HepG2 (cell line): Measurements from ENCODE around the gene SUPT4H1. TPM values are rescaled to one million over a fixed set of nuclear protein-coding genes. Genes with fewer than 3 reads are reported as not detected.
A peak's percentile ranks its signal among the peaks of the same experiment; 100 is the strongest.

ENCODE experiments used
- AGO2 ChIP-seq: fragments of 200-400 bp; formaldehyde crosslinking; optimal IDR thresholded peaks from 2 replicates; pipeline ENCODE3; 2017; ENCODE audit warnings: mild to moderate bottlenecking, low read depth, low read length, moderate library complexity
- ATF4 ChIP-seq, 2 experiments: fragments of 450-650 bp in 1 of 2; sonication (generic) in 1 of 2; formaldehyde crosslinking; IDR thresholded peaks; 2 replicates each; pipeline versions ENCODE4 v1.5.0 to v1.8.0; 2020 to 2022; ENCODE audit warnings: mild to moderate bottlenecking in 1 of 2, missing genetic modification reagents in 1 of 2
- BCL3 ChIP-seq: sonication (generic); formaldehyde crosslinking; IDR thresholded peaks from 2 replicates; pipeline ENCODE4 v1.5.1; 2020; ENCODE audit warnings: mild to moderate bottlenecking, missing genetic modification reagents, moderate library complexity
- HNF1B ChIP-seq: sonication (generic); formaldehyde crosslinking; IDR thresholded peaks from 2 replicates; pipeline ENCODE4 v1.5.1; 2020; ENCODE audit warnings: mild to moderate bottlenecking, moderate library complexity, missing genetic modification reagents
- HOXA3 ChIP-seq: sonication (generic); formaldehyde crosslinking; IDR thresholded peaks from 2 replicates; pipeline ENCODE4 v1.5.0; 2020; ENCODE audit warnings: missing genetic modification reagents
- MXI1 ChIP-seq: IDR thresholded peaks from 3 replicates; pipeline ENCODE4 v1.6.1; 2012; ENCODE audit warnings: low read depth, low read length, inconsistent platforms, borderline replicate concordance
- NONO ChIP-seq, 2 experiments: fragments of 450-650 bp in 1 of 2; sonication (generic) in 1 of 2; formaldehyde crosslinking in 1 of 2; IDR thresholded peaks in 1 of 2; conservative IDR thresholded peaks in 1 of 2; 2 replicates each; pipeline versions ENCODE4 v1.6.1 to v1.8.0; 2017 to 2022; ENCODE audit warnings: mild to moderate bottlenecking in 1 of 2, missing genetic modification reagents in 1 of 2, moderate library complexity in 1 of 2
- POLR2G ChIP-seq: fragments of 200-400 bp; formaldehyde crosslinking; IDR thresholded peaks from 2 replicates; pipeline ENCODE4 v1.6.1; 2018; ENCODE audit warnings: mild to moderate bottlenecking, low read depth, low read length, moderate library complexity
- SIN3A ChIP-seq: IDR thresholded peaks from 2 replicates; pipeline ENCODE4 v1.6.1; 2011; ENCODE audit warnings: low read depth, mild to moderate bottlenecking, control low read depth, low read length, borderline replicate concordance
- SMARCE1 ChIP-seq: fragments of 450-650 bp; IDR thresholded peaks from 2 replicates; pipeline ENCODE4 v1.6.1; 2017; ENCODE audit warnings: borderline replicate concordance
- ZBTB8A ChIP-seq: sonication (generic); formaldehyde crosslinking; IDR thresholded peaks from 2 replicates; pipeline ENCODE4 v1.4.0; 2020; ENCODE audit warnings: mild to moderate bottlenecking, low read depth, missing genetic modification reagents, borderline replicate concordance
- ZNF30 ChIP-seq: sonication (generic); formaldehyde crosslinking; IDR thresholded peaks from 2 replicates; pipeline ENCODE4 v1.5.0; 2020; ENCODE audit warnings: mild to moderate bottlenecking, missing genetic modification reagents
- ZNF800 ChIP-seq: sonication (generic); formaldehyde crosslinking; IDR thresholded peaks from 2 replicates; pipeline ENCODE4 v1.4.0; 2020; ENCODE audit warnings: missing genetic modification reagents
- polyA plus RNA-seq, 8 experiments: library from polyadenylated mRNA; depleted of rRNA in 3 of 8; stranded (reverse) in 7 of 8; unstranded in 1 of 8; fragments of >200 nt; fragmentation: Illumina TruSeq in 4 of 8; extraction: Trizol in 4 of 8; gene quantifications; 2 replicates each; pipeline versions ENCODE4 v1.2.1 to v1.2.3, GENCODE V29; 2011 to 2016; ENCODE audit warnings: low read depth in 4 of 8, missing spikeins in 1 of 8, mixed read lengths in 1 of 8; ENCODE audit not compliant: insufficient read depth in 1 of 8
- total RNA-seq, 5 experiments: library from RNA; depleted of rRNA; stranded (reverse); fragments of >200 nt; fragmentation: Illumina TruSeq; extraction: Trizol; gene quantifications; 2 replicates each; pipeline ENCODE4 v1.2.3, GENCODE V29; 2016; ENCODE audit warnings: low read depth in 1 of 5
- TF ChIP-seq, protein P1 (sequence below): sonication (generic); formaldehyde crosslinking; IDR thresholded peaks from 2 replicates; pipeline ENCODE4 v1.5.1; 2020; ENCODE audit warnings: mild to moderate bottlenecking, missing genetic modification reagents, borderline replicate concordance
- TF ChIP-seq, protein P2 (sequence below): sonication (generic); formaldehyde crosslinking; IDR thresholded peaks from 2 replicates; pipeline ENCODE4 v1.5.1; 2020; ENCODE audit warnings: missing genetic modification reagents, mild to moderate bottlenecking, borderline replicate concordance

SUPT4H1 gene
- total and polyA plus RNA-seq, 2 of the 13 experiments (the other 11 are each of a cell fraction or from before 2014, with no cell fraction given) = 155 to 244 TPM

- TF ChIP-seq ZNF30 (CRISPR knock-in tag) = no peak
- TF ChIP-seq BCL3 (CRISPR knock-in tag) = 0 out of 2 replicates have a peak, but pooled peaks have one; percentile 26
- no peak for TF ChIP-seq ZNF800 (CRISPR knock-in tag)
- no peak for TF ChIP-seq HNF1B (CRISPR knock-in tag)
- peak; percentile 50; the same call in 1 of the 2 replicates for TF ChIP-seq POLR2G
- peak; percentile 54 for TF ChIP-seq AGO2
- no peak for TF ChIP-seq HOXA3 (CRISPR knock-in tag)
- TF ChIP-seq ZBTB8A (CRISPR knock-in tag) = no peak
- no peak for TF ChIP-seq SIN3A
- TF ChIP-seq, protein P1, sequence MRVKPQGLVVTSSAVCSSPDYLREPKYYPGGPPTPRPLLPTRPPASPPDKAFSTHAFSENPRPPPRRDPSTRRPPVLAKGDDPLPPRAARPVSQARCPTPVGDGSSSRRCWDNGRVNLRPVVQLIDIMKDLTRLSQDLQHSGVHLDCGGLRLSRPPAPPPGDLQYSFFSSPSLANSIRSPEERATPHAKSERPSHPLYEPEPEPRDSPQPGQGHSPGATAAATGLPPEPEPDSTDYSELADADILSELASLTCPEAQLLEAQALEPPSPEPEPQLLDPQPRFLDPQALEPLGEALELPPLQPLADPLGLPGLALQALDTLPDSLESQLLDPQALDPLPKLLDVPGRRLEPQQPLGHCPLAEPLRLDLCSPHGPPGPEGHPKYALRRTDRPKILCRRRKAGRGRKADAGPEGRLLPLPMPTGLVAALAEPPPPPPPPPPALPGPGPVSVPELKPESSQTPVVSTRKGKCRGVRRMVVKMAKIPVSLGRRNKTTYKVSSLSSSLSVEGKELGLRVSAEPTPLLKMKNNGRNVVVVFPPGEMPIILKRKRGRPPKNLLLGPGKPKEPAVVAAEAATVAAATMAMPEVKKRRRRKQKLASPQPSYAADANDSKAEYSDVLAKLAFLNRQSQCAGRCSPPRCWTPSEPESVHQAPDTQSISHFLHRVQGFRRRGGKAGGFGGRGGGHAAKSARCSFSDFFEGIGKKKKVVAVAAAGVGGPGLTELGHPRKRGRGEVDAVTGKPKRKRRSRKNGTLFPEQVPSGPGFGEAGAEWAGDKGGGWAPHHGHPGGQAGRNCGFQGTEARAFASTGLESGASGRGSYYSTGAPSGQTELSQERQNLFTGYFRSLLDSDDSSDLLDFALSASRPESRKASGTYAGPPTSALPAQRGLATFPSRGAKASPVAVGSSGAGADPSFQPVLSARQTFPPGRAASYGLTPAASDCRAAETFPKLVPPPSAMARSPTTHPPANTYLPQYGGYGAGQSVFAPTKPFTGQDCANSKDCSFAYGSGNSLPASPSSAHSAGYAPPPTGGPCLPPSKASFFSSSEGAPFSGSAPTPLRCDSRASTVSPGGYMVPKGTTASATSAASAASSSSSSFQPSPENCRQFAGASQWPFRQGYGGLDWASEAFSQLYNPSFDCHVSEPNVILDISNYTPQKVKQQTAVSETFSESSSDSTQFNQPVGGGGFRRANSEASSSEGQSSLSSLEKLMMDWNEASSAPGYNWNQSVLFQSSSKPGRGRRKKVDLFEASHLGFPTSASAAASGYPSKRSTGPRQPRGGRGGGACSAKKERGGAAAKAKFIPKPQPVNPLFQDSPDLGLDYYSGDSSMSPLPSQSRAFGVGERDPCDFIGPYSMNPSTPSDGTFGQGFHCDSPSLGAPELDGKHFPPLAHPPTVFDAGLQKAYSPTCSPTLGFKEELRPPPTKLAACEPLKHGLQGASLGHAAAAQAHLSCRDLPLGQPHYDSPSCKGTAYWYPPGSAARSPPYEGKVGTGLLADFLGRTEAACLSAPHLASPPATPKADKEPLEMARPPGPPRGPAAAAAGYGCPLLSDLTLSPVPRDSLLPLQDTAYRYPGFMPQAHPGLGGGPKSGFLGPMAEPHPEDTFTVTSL (CRISPR knock-in tag) = no peak
- TF ChIP-seq ATF4 (CRISPR knock-in tag; IDR thresholded peaks at IDR 0.05) = no peak
- TF ChIP-seq, protein P2, sequence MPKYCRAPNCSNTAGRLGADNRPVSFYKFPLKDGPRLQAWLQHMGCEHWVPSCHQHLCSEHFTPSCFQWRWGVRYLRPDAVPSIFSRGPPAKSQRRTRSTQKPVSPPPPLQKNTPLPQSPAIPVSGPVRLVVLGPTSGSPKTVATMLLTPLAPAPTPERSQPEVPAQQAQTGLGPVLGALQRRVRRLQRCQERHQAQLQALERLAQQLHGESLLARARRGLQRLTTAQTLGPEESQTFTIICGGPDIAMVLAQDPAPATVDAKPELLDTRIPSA (CRISPR knock-in tag) = no peak
- no peak for TF ChIP-seq SMARCE1
- TF ChIP-seq NONO (IDR thresholded peaks at IDR 0.05) = no peak
- 0 out of 2 replicates have a peak, but pooled peaks have one; percentile 32 for TF ChIP-seq NONO (CRISPR knock-in tag; conservative IDR thresholded peaks at IDR 0.05)
- no peak for TF ChIP-seq MXI1
These were observed 7.8 kb downstream of the SUPT4H1 start (continued) for GRCh38 chr17:58344047-58344790.
